NCI-H2029 (cell line): ENCODE results near the gene XXYLT1.

Source experiments
- DNase-seq: peaks from one replicate; lab custom pipeline; 2025; lab: John Stamatoyannopoulos, UW

The XXYLT1 gene

GRCh38 chr3:195077611-195078540 is 193.1 kb downstream of the XXYLT1 start:
- no peak for DNase-seq

DNA sequence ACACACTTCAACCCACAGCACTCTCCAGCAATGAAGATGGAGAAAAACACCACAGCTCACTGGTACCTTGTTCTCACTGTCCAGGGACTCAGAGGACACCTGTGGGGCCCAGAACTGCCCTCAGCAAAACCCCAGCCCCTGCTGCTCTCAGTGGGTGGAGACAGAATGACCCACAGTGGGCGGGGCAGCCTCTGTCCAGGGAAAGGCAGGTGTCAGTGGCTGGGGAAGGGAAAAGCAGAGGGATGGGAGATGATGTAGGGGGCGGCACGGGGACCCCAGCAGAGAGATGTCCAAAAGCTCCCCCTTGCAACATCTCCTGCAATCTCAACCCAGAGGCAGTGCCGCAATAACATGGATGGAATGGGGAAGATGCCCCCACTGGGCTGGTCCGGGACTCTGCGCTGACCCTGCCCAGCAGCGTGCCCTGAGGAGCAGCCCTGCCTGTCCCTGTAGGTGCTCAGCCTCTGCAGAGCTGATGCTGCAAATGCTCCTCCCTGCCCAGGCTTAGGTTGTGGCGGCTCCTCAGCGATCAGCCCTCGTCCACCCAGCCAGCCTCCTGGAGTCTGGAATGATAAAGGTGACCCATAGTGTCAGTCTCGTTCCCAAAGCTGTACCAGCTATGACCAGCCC is 193.9 kb downstream of the XXYLT1 start:
- no peak for DNase-seq

DNA sequence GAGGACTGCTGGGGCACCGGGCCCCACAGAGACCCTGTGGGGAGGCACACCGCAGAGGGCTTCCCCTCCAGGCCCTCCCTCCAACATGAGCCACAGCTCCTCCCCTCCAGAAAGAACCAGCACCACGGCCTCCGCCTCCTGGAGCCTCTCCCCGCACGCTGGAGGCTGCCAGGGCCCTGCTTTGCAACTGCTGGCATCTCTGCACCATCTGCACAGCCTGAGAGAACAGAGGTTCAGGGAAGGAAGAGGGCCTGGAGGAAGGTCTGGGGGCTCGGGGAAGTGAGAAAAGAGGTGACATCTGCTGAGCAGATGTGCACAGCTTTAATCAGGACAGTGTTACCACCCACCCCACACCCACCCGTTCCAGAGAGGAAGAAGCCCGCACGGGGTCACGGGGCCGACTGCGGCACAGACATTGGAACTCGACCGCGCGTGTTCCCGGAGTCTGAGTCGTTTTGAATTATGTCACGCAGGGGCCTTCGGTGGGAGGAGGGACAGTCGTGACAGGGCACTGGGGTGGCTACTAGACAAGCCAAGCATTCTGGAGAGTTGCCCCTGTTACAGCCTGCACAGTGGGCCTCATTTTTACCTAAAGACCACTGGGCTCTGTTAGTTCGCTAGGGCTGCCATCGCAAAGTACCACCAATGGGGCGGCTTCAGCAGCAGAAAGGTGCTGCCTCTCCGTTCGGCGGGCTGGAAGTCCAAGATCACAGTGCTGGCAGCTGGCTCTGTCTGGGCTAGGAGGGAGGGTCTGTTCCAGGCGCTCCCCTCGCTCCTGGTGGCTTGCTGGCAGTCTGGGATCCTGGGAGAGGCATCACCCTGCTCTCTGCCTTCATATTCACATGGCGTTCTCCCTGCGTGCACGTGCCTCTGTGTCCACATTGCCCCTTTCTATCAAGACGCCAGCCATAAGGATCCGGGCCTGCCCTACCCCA is 194.8 kb downstream of the XXYLT1 start:
- no peak for DNase-seq

- no peak for DNase-seq
Measured at GRCh38 chr3:195075199-195075940, 195.6 kb downstream of the XXYLT1 start.

DNA sequence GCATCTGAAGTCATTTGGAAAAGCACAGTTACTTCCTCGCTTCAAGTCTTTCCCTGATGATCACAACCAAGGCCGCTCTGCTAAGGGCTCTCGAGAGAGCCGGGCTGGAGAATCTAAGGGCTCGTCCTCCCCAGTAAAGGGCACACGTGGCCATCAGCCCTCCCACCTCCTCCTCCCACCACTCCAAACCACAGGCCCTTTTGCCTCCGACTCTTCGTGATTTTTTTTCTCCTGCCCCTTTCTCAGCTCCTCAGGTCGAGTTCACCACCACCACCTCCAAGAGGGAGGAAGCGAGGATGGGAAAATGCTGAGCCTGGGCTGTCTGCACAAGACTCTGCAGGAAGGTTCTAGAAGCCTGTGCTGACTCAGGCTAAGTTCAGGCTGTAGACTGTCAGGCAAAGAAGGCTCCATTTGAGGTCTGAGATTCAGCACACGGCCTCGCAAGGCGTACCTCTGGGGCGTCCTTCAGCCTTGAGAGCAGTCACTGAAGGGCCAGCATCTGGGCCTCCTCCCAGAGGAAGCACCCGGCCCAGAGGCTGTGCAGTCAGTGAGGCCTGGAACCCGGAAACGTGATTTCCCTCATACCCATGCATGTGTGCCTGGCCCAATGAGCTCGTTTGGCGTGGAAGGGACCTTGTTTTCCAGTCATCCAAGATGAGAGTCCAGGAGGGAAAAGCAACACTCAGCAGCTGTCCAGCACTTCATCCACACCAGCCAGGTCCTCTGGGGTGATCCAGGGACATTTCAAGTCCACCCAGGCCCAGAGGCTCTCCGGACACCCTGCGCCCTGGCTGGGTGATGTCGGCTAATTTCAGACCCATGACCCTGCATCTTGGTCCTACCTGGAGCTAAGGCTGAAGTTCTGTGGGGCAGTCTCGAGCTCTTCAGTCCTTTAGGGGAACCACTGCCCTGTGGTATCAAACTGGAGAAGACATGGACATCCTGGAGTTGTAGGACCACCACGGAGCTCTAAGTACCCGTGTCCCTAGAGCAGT is 196.8 kb downstream of the XXYLT1 start:
- no peak for DNase-seq

DNA sequence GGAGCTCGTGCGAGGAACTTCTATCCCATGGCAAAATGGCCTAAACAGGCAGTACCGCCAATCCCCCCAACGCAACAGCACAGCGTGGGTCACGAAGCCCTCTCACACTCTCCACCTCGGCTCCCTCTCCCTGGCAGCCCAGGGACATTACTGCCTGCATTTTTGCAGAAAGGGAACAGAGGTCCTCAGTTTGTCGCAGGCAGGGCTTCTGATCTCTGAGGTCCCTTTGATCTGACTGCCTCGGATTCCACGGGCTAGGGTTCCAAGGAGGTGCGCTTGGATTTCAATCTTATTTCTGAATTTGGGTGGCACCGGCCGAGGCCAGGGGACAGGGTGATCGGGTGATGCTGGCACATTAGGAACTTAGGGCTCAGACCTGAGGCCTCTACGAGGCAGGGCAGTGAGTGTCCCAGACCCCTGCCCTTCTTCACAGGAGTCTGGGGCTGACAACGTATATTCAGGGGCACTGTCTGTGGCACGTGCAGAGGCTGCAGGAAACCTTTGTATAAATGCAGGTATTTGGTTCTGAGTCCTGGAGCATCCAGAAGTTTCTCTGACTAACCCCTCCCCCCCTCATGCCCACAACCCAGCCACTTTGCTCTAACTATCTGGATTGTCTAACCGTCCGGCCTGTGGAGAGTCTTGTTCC is 197.9 kb downstream of the XXYLT1 start:
- no peak for DNase-seq

DNA sequence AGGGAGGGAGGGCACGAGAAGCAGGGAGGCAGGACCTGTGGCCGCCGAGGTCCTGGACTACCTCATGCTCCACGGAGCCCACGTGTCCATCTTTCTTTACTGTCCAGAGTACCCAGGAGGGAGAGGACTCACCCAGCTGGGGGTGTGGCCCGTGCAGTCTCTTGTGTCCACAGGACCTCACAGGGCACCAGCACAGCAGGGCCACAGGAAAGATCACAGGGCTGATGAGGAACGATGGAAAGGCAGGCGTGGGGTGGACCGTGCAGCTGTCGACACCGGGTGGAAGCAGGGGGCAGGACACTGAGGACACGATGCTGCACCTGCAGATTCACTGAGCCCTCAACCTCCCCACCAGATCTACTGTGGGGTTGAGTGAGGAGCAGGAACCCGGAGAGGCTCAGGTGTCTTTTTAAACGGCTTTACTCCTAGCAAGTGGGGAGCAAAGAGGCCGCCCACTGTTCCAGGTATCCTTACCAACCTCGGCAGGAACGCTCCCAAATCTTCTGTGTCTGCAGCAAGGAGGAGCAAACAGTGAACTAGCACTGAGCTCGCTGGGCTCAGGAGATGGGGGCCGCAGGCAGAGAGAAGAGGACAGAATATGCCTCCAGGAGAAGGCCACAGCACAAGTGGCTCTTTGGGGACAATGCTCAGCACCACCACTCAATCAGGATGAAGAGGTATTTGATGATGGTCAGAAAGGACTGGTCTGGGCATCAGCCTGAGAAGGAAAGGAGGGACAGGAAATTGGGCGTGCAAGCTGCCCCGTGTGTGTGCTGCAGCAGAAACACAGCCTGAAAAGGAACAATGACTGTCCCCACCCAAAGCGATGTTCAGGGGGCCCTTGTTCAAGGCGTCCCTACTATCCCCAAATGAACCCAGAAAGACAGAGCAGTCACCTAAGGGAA is 198.8 kb downstream of the XXYLT1 start:
- DNase-seq, result no peak

DNA sequence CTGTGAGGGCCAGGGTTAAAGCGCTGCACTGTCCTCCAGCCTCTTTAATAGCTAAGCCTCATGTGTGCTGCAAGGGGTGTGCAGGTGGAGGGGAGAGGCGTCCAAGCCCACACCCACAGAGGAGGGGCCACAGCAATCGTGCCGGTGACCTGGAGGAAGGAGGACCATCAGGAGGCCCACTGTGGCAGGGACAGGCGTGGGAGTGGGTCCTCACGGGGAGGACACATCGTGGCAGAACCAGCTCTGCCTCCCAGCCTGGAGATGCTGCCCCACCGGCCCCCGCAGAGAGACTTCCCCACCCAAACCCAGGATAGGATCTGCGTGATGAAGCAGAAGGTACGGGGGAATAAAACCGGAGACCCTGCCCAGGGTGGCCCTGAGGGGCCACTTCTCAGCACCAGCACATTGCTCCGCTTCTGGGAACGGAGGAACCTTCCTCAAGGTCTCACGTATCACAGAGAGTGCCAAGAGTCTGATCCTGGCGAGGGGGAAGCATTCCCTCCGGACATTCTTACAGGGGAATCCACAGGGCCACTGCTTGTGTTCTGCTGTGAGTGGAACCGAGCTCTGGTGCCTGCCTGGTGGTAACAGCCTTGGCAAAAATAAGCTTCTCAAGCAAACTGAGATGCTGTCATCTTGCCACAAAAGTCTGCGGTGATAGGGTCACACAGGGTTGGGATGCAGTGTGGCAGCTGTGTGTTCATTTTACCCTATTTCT is 199.8 kb downstream of the XXYLT1 start:
- no peak for DNase-seq

- DNase-seq, result no peak
Measured at GRCh38 chr3:195070336-195070735, 200.6 kb downstream of the XXYLT1 start.

DNA sequence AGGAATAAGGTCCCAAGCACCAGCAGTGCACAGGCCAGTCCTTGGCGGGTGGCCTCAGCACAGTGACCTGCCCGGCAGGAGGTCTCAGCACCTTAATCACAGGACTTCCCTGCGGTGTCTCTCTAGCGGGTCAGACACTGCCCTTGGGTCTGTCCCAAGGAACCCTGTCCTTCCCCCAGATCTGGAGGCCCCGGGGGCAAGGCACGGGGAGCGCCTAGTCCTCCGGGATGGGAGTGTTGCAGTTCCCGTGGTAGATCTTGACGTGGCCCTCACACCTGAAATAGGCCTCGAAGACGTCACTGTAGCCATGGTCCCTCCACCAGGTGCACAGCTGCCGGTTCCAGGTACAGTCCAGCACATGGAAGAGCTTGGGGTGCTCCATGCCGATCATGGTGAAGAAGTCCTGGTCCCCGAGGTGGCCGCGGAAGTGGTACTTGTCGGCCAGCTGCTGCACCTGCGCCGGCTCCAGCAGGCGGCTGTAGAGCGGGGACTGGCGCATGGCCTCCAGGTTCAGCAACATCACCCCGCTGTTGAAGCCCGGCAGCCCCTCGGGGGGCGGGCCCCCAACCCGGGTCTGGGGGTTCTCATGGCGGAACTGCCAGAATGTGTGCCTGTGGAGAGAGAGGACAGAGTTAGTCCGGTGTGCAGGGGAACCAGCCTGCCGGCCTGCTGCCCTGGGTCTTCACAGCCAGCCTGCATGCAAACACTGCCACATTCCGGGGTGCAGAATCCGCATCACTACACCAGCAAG is 201.3 kb downstream of the XXYLT1 start:
- no peak for DNase-seq

DNA sequence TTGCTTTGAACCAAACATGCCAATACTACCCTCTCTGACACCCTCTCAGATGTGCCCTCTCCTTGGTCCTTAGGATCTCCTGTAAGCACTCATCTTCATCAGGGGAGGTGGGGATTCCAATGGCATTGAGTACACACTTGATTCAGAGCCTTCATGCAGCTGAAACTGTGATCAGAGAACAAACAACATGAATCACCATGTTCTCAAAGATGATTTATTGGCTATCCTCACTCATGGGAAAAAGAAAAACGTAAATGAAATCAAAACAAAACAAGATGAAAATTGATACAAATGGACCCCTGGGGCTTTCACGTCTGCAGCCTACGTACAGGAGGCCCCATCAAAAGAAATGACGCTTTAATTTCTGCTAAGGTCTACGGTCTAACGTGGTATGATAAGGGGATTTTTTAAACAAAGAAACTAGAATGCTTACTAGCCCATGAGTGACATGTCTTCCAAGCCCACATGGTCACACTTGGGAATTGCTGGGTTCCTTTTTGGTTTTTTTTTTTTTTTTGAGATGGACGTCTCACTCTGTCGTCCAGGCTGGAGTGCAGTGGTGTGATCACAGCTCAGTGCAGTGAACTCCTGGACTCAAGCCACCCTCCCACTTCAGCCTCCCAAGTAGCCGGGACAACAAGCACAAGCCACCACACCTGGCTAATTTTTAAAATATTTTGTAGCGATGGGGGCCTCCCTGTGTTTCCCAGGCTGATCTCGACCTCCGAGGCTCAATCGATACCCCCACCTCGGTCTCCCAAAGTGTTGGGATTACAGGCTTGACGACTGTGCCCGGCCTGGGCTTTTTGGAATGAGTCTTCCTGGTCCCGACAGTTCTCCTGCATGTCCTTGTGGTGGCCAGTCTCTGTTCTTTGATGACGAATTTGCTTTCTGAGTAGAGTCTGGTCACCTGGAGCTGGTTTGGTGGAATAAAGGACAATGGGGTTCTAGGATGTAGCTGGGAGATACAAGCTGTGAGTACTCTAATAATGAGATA is 202.6 kb downstream of the XXYLT1 start:
- DNase-seq, result no peak

GRCh38 chr3:195066441-195066841 is 204.5 kb downstream of the XXYLT1 start:
- no peak for DNase-seq

DNA sequence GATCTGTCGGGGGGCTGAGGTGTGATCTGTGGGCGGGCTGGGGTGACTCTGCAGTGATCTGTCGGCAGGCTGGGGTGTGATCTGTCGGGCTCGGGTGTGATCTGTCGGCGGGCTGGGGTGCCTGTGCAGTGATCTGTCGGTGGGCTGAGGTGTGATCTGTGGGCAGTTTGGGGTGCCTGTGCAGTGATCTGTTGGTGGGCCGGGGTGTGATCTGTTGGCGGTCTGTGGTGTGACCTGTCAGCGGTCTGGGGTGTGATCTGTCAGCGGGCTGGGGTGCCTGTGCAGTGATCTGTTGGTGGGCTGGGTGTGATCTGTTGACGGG is 205.1 kb downstream of the XXYLT1 start:
- DNase-seq, result no peak

- DNase-seq, result no peak
Measured at GRCh38 chr3:195065142-195065863, 205.7 kb downstream of the XXYLT1 start.

DNA sequence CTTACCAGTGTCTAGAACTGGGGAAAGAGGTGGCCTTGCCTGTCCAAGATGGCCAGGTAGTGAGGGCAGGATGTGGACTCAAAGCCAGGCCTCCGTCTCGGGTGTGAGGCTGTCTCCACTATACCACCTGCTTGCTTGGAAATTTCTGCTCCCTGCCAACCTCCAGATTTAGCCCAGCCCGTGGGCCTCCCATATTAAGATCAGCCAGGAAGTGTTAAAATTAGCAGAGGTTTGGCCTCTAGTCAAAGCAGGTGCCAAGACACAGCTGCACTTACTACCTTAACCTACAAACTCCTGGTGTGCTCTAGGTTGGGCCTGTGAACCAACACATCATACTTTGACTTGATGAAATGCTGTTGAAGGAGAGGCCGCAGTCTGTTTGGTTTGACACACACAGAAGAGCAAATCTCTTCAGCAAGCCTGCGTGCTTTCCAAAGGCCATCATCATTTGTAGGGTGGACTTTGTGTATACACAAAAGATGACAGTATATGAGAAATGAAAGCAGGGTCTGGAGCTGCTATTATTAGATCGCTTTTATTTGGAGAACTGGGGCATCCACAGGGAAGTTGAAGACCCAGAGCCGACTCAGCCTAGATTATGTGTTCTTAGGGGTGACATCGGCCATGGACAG is 206.5 kb downstream of the XXYLT1 start:
- no peak for DNase-seq
